ENCODE data around the gene MEG3.

The MEG3 gene

GRCh38 chr14:100859781-100860180 is 33.9 kb downstream of the MEG3 start:
- Histone ChIP-seq H3K9me3 (ENCODE audit: insufficient read depth, low read length) (no peaks in the 10 kb centered on the region), H3K36me3 (ENCODE audit: low read length) (no peaks in the 10 kb centered on the region), H3K79me2 (ENCODE audit: insufficient read depth, low read length) (no peaks in the 10 kb centered on the region), H3K27ac (ENCODE audit: low read depth, low read length) (no peak overlapping the region), H3K27me3 (ENCODE audit: low read length) (no peaks in the 10 kb centered on the region), H2AFZ (ENCODE audit: low read depth, low read length, severe bottlenecking) (no peak overlapping the region), H3F3A (ENCODE audit: insufficient read depth) (no peaks in the 10 kb centered on the region), H3K9ac (ENCODE audit: low read length) (no peak overlapping the region), H3K4me2 (ENCODE audit: low read depth, low read length, poor library complexity, severe bottlenecking) (no peak overlapping the region), H4K20me1 (ENCODE audit: low read depth, low read length) (no peaks in the 10 kb centered on the region), H3K4me3 (ENCODE audit: insufficient read depth, low read length, poor library complexity, severe bottlenecking) (no peak overlapping the region), H3K9me2 (replicated peaks; ENCODE audit: insufficient read depth, low read length) (no peaks in the 10 kb centered on the region)
- TF ChIP-seq EZH2phosphoT487 (conservative IDR thresholded peaks at IDR 0.05; ENCODE audit: low read length) (no peak), CTCF (IDR thresholded peaks at IDR 0.05; ENCODE audit: insufficient read depth, low read length, poor library complexity, severe bottlenecking) (no peak)

GRCh38 chr14:100860556-100861187 is 34.8 kb downstream of the MEG3 start:
- Histone ChIP-seq H3K9me2 (replicated peaks; ENCODE audit: insufficient read depth, low read length) (no peaks in the 10 kb centered on the region), H3F3A (ENCODE audit: insufficient read depth) (no peaks in the 10 kb centered on the region), H4K20me1 (ENCODE audit: low read depth, low read length) (no peaks in the 10 kb centered on the region), H3K27ac (ENCODE audit: low read depth, low read length) (no peak overlapping the region), H3K4me2 (ENCODE audit: low read depth, low read length, poor library complexity, severe bottlenecking) (no peak overlapping the region), H3K9ac (ENCODE audit: low read length) (no peak overlapping the region), H3K36me3 (ENCODE audit: low read length) (no peaks in the 10 kb centered on the region), H2AFZ (ENCODE audit: low read depth, low read length, severe bottlenecking) (no peak overlapping the region), H3K27me3 (ENCODE audit: low read length) (no peaks in the 10 kb centered on the region), H3K79me2 (ENCODE audit: insufficient read depth, low read length) (no peaks in the 10 kb centered on the region), H3K4me3 (ENCODE audit: insufficient read depth, low read length, poor library complexity, severe bottlenecking) (no peak overlapping the region), H3K9me3 (ENCODE audit: insufficient read depth, low read length) (no peaks in the 10 kb centered on the region)
- TF ChIP-seq CTCF (IDR thresholded peaks at IDR 0.05; ENCODE audit: insufficient read depth, low read length, poor library complexity, severe bottlenecking): no peak
- TF ChIP-seq EZH2phosphoT487 (conservative IDR thresholded peaks at IDR 0.05; ENCODE audit: low read length): no peak

- Histone ChIP-seq H3K79me2 (ENCODE audit: insufficient read depth, low read length) (no peaks in the 10 kb centered on the region), H3K27me3 (ENCODE audit: low read length) (no peaks in the 10 kb centered on the region), H3K27ac (ENCODE audit: low read depth, low read length) (no peak overlapping the region), H3K9ac (ENCODE audit: low read length) (no peak overlapping the region), H3K9me2 (replicated peaks; ENCODE audit: insufficient read depth, low read length) (no peaks in the 10 kb centered on the region), H3K36me3 (ENCODE audit: low read length) (no peaks in the 10 kb centered on the region), H3K4me3 (ENCODE audit: insufficient read depth, low read length, poor library complexity, severe bottlenecking) (no peak overlapping the region), H2AFZ (ENCODE audit: low read depth, low read length, severe bottlenecking) (no peak overlapping the region), H3K4me2 (ENCODE audit: low read depth, low read length, poor library complexity, severe bottlenecking) (no peak overlapping the region), H4K20me1 (ENCODE audit: low read depth, low read length) (no peaks in the 10 kb centered on the region), H3F3A (ENCODE audit: insufficient read depth) (no peaks in the 10 kb centered on the region), H3K9me3 (ENCODE audit: insufficient read depth, low read length) (no peaks in the 10 kb centered on the region)
- TF ChIP-seq CTCF (IDR thresholded peaks at IDR 0.05; ENCODE audit: insufficient read depth, low read length, poor library complexity, severe bottlenecking): no peak
- no peak for TF ChIP-seq EZH2phosphoT487 (conservative IDR thresholded peaks at IDR 0.05; ENCODE audit: low read length)
Observed at GRCh38 chr14:100861188-100861936, 35.4 kb downstream of the MEG3 start.
